ENCODE measurements around the gene DTNB. TPM values are rescaled to one million over a fixed set of nuclear protein-coding genes. Genes with fewer than 3 reads are reported as not detected.

DTNB gene
- total RNA-seq, 1 experiment from 2014 or later: 19.6 TPM

DNA sequence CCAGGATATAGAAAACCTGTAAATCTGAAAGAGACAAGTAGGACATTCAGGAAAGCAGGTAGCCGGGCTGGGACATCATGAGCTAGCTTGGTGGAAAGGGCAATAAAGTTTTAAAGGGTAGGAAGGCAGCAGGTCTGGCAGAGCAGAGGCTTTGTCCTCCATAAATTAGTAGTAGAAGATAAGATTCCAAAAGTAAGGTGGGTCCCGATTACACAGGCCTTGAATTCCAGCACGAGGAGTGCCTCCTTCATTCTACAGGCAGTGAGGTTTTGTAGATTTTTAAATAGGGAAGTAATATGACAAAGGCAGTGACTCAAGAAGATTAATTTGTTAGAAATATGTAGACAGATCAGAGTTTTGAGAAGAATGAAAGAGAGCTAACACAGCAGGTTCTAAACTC is 160.7 kb downstream of the DTNB start:
- H3K36me3 ChIP-seq (ENCODE audit: insufficient read depth, low read length, poor library complexity, severe bottlenecking): no peaks in the 10 kb centered on the region
- H3K27me3 ChIP-seq (replicated peaks; ENCODE audit: insufficient read depth, low read depth, low read length, poor library complexity): no peaks in the 10 kb centered on the region
- POLR2A ChIA-PET (ENCODE audit: low non-redundant PET): no interaction called here
- no peak for DNase-seq (ENCODE audit: low spot score)
- CTCF ChIA-PET: interaction anchor here (0.6 kb wide), 1 partner anchor 360 kb away, joined by 3 read pairs; no protein-coding TSS in a partner anchor
- no TSS peak for BruUV-seq (replicated peaks)
- H3K27ac ChIP-seq (ENCODE audit: low read depth, low read length, poor library complexity, severe bottlenecking): no peak overlapping the region
- intact Hi-C loops (cut with micrococcal nuclease; ENCODE audit: unreplicated experiment): no loop called here
- TF ChIP-seq, protein P1, sequence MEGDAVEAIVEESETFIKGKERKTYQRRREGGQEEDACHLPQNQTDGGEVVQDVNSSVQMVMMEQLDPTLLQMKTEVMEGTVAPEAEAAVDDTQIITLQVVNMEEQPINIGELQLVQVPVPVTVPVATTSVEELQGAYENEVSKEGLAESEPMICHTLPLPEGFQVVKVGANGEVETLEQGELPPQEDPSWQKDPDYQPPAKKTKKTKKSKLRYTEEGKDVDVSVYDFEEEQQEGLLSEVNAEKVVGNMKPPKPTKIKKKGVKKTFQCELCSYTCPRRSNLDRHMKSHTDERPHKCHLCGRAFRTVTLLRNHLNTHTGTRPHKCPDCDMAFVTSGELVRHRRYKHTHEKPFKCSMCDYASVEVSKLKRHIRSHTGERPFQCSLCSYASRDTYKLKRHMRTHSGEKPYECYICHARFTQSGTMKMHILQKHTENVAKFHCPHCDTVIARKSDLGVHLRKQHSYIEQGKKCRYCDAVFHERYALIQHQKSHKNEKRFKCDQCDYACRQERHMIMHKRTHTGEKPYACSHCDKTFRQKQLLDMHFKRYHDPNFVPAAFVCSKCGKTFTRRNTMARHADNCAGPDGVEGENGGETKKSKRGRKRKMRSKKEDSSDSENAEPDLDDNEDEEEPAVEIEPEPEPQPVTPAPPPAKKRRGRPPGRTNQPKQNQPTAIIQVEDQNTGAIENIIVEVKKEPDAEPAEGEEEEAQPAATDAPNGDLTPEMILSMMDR (conservative IDR thresholded peaks at IDR 0.05; ENCODE audit: low read depth, low read length): no peak
- TF ChIP-seq EZH2 (IDR thresholded peaks at IDR 0.05; ENCODE audit: borderline replicate concordance, low read depth, low read length, poor library complexity, severe bottlenecking): no peak
- peaks cover 2% of the 10 kb centered on the region for H3K9me3 ChIP-seq (ENCODE audit: low read depth, low read length, poor library complexity, severe bottlenecking)
- no peak overlapping the region for H3K4me3 ChIP-seq (ENCODE audit: low read depth, low read length, poor library complexity, severe bottlenecking)
- H3K4me1 ChIP-seq (ENCODE audit: insufficient read depth, low read length, poor library complexity, severe bottlenecking): peaks cover 28% of the 10 kb centered on the region

DNA sequence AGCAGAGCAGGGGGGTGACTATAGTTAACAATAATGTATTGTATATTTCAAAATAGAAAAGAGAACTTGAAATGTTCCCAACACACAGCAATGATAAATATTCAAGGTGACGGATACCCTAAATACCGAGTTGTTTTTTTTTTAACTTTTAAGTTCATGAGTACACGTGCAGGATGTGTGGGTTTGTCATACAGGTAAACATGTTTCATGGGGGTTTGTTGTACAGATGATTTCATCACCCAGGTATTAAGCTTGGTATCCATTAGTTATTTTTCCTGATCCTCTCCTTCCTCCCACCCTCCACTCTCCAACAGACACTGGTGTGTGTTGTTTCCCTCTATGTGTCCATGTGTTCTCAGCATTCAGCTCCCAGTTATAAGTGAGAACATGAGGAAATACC is 167.2 kb downstream of the DTNB start:
- no peaks in the 10 kb centered on the region for H3K27me3 ChIP-seq (replicated peaks; ENCODE audit: insufficient read depth, low read depth, low read length, poor library complexity)
- H3K4me3 ChIP-seq (ENCODE audit: low read depth, low read length, poor library complexity, severe bottlenecking): no peak overlapping the region
- H3K27ac ChIP-seq (ENCODE audit: low read depth, low read length, poor library complexity, severe bottlenecking): no peak overlapping the region
- TF ChIP-seq, protein P1 (conservative IDR thresholded peaks at IDR 0.05; ENCODE audit: low read depth, low read length): no peak
- no peak for TF ChIP-seq EZH2 (IDR thresholded peaks at IDR 0.05; ENCODE audit: borderline replicate concordance, low read depth, low read length, poor library complexity, severe bottlenecking)
- ChIA-PET POLR2A (ENCODE audit: low non-redundant PET) (no interaction called here), CTCF (no interaction called here)
- H3K4me1 ChIP-seq (ENCODE audit: insufficient read depth, low read length, poor library complexity, severe bottlenecking): no peaks in the 10 kb centered on the region
- no peak for DNase-seq (ENCODE audit: low spot score)
- BruUV-seq (replicated peaks): no TSS peak
- no peaks in the 10 kb centered on the region for H3K36me3 ChIP-seq (ENCODE audit: insufficient read depth, low read length, poor library complexity, severe bottlenecking)
- H3K9me3 ChIP-seq (ENCODE audit: low read depth, low read length, poor library complexity, severe bottlenecking): no peaks in the 10 kb centered on the region
- intact Hi-C loops (cut with micrococcal nuclease; ENCODE audit: unreplicated experiment): no loop called here

DNA sequence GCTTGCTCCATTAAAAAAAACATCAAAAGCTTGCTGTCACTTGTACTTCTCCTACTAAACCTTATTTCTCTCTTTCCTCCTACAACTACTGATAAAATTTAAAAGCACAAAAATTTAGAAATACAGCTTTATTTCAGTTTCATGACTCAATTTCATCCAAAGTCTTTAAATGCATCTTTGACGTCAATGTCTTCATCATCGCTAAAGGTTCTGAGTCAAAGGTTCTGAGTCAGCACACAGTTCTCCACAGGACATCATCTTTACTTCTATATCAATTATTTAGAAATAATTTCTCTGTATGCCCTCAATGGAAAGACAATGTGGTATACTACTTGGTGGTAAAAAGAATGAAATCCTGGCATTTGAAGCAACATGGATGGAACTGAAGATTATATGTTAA is 167.8 kb downstream of the DTNB start:
- Histone ChIP-seq H3K36me3 (ENCODE audit: insufficient read depth, low read length, poor library complexity, severe bottlenecking) (no peaks in the 10 kb centered on the region), H3K27me3 (replicated peaks; ENCODE audit: insufficient read depth, low read depth, low read length, poor library complexity) (no peaks in the 10 kb centered on the region), H3K4me3 (ENCODE audit: low read depth, low read length, poor library complexity, severe bottlenecking) (no peak overlapping the region), H3K9me3 (ENCODE audit: low read depth, low read length, poor library complexity, severe bottlenecking) (no peaks in the 10 kb centered on the region), H3K4me1 (ENCODE audit: insufficient read depth, low read length, poor library complexity, severe bottlenecking) (no peaks in the 10 kb centered on the region), H3K27ac (ENCODE audit: low read depth, low read length, poor library complexity, severe bottlenecking) (no peak overlapping the region)
- DNase-seq (ENCODE audit: low spot score): no peak
- CTCF ChIA-PET: no interaction called here
- TF ChIP-seq EZH2 (IDR thresholded peaks at IDR 0.05; ENCODE audit: borderline replicate concordance, low read depth, low read length, poor library complexity, severe bottlenecking): no peak
- TF ChIP-seq, protein P1 (conservative IDR thresholded peaks at IDR 0.05; ENCODE audit: low read depth, low read length): no peak
- POLR2A ChIA-PET (ENCODE audit: low non-redundant PET): interaction anchor here (0.6 kb wide), 1 partner anchor 325 kb away, joined by 4 read pairs; no protein-coding TSS in a partner anchor
- BruUV-seq (replicated peaks): no TSS peak
- intact Hi-C loops (cut with micrococcal nuclease; ENCODE audit: unreplicated experiment): no loop called here

Measured in A673 (cell line).